GM12878 (cell line): ENCODE measurements around the gene EFHD1. TPM values are rescaled to one million over a fixed set of nuclear protein-coding genes. Genes with fewer than 3 reads are reported as not detected.

Experiments
- ATAC-seq: fragments of 200-7000 bp; cut with Tn5 transposase; 3 replicates; pipeline ENCODE4 v1.9.1; 2020; ENCODE audit warnings: mild to moderate bottlenecking, moderate library complexity
- BruUV-seq: library from RNA; stranded (reverse); fragments of 400-500 nt; replicated peaks from 2 replicates; lab custom pipeline; 2021; lab: Mats Ljungman, UMichigan
- CTCF ChIA-PET: fragments of 300-600 bp; sonication (Branson Sonifier 250); formaldehyde crosslinking; extraction: SDS; loops from one replicate; lab custom pipeline; 2021; ENCODE audit warnings: inconsistent platforms; lab: Yijun Ruan, JAX
- POLR2A ChIA-PET: fragments of 350-600 bp; formaldehyde crosslinking; extraction: SDS; loops from one replicate; lab custom pipeline; 2021; ENCODE audit warnings: inconsistent platforms; lab: Charles Lee
- RAD21 ChIA-PET: fragments of 300-600 bp; sonication (Branson Sonifier 250); formaldehyde crosslinking; loops from one replicate; lab custom pipeline; 2023; ENCODE audit warnings: antibody characterized with exemption; ENCODE audit not compliant: unreplicated experiment; lab: Charles Lee
- SMC1A ChIA-PET: fragments of 300-600 bp; sonication (Branson Sonifier 250); formaldehyde crosslinking; loops from one replicate; lab custom pipeline; 2023; ENCODE audit not compliant: unreplicated experiment, uncharacterized antibody; lab: Charles Lee
- DNase-seq: peaks from one replicate; pipeline ENCODE4 v3.0.0-alpha.2; 2011; ENCODE audit warnings: low read depth, low spot score
- FAIRE-seq: peaks from 3 replicates; lab custom pipeline; 2011; peaks lifted over from hg19 to GRCh38; lab: Jason Lieb, UNC
- H2AFZ ChIP-seq: 2 replicates; pipeline ENCODE4 v1.6.0; 2011; ENCODE audit warnings: low read depth, low read length, control low read depth; ENCODE audit not compliant: control insufficient read depth
- H3K27ac ChIP-seq: 2 replicates; pipeline ENCODE4 v1.5.1; 2011; ENCODE audit warnings: control low read depth; ENCODE audit not compliant: control insufficient read depth, insufficient read depth
- H3K27me3 ChIP-seq, 2 experiments: replicated peaks in 1 of 2; 2 replicates each; pipeline versions ENCODE4 v1.6.0 to v1.6.1; 2011; ENCODE audit warnings: low read length in 1 of 2; ENCODE audit not compliant: control insufficient read depth in 2 of 2, insufficient read depth in 2 of 2
- H3K36me3 ChIP-seq, 2 experiments: 2 replicates each; pipeline ENCODE4 v1.5.1; 2011; ENCODE audit warnings: low read length in 1 of 2; ENCODE audit not compliant: control insufficient read depth in 2 of 2, insufficient read depth in 2 of 2
- H3K4me1 ChIP-seq: 2 replicates; pipeline ENCODE4 v1.6.1; 2011; ENCODE audit warnings: mild to moderate bottlenecking, low read length, moderate library complexity, mixed read lengths; ENCODE audit not compliant: control insufficient read depth, insufficient read depth
- H3K4me2 ChIP-seq: 2 replicates; pipeline ENCODE4 v1.6.0; 2011; ENCODE audit warnings: control low read depth; ENCODE audit not compliant: control insufficient read depth, insufficient read depth
- H3K4me3 ChIP-seq: fragments of 200-600 bp; sonication (generic); 2 replicates; pipeline ENCODE4 v1.5.1; 2016
- H3K79me2 ChIP-seq: 2 replicates; pipeline ENCODE4 v1.6.0; 2011; ENCODE audit warnings: low read length; ENCODE audit not compliant: control insufficient read depth, insufficient read depth
- H3K9ac ChIP-seq: 2 replicates; pipeline ENCODE4 v1.8.0; 2011; ENCODE audit warnings: low read length, control low read depth, mixed read lengths; ENCODE audit not compliant: control insufficient read depth, insufficient read depth
- H3K9me3 ChIP-seq: replicated peaks from 3 replicates; pipeline ENCODE4 v1.5.1; 2011; ENCODE audit warnings: mild to moderate bottlenecking, low read length; ENCODE audit not compliant: control insufficient read depth, insufficient read depth
- H4K20me1 ChIP-seq: 2 replicates; pipeline ENCODE4 v1.6.0; 2011; ENCODE audit not compliant: control insufficient read depth, insufficient read depth
- HDGF ChIP-seq: fragments of 450-650 bp; IDR thresholded peaks from 2 replicates; pipeline ENCODE4 v1.6.1; 2016; ENCODE audit warnings: antibody characterized with exemption
- IKZF1 ChIP-seq: fragments of 450-650 bp; conservative IDR thresholded peaks from 2 replicates; pipeline ENCODE4 v1.6.1; 2017; ENCODE audit warnings: antibody characterized with exemption, mild to moderate bottlenecking
- KAT2A ChIP-seq: conservative IDR thresholded peaks from 2 replicates; pipeline ENCODE4 v1.6.1; 2011; ENCODE audit warnings: low read depth, low read length; ENCODE audit not compliant: control insufficient read depth
- KLF5 ChIP-seq: fragments of 450-650 bp; IDR thresholded peaks from 2 replicates; pipeline ENCODE4 v1.6.1; 2014; ENCODE audit warnings: mild to moderate bottlenecking; ENCODE audit not compliant: partially characterized antibody
- MEF2A ChIP-seq: IDR thresholded peaks from 2 replicates; pipeline ENCODE4 v1.6.1; 2011; ENCODE audit warnings: low read depth, mild to moderate bottlenecking, low read length, moderate library complexity; ENCODE audit not compliant: insufficient read depth
- PML ChIP-seq: IDR thresholded peaks from 2 replicates; pipeline ENCODE4 v1.6.1; 2012; ENCODE audit warnings: low read length, inconsistent platforms
- RBBP5 ChIP-seq: fragments of 200-600 bp; sonication (generic); conservative IDR thresholded peaks from 2 replicates; pipeline ENCODE4 v1.6.1; 2016
- SMC3 ChIP-seq: IDR thresholded peaks from 2 replicates; pipeline ENCODE4 v1.6.1; 2011; ENCODE audit warnings: low read length, improper control_type of control experiment, borderline replicate concordance
- SPI1 ChIP-seq: IDR thresholded peaks from 2 replicates; pipeline ENCODE4 v1.6.1; 2011; ENCODE audit warnings: low read depth, mild to moderate bottlenecking, low read length, moderate library complexity, borderline replicate concordance; ENCODE audit not compliant: insufficient read depth
- TCF3 ChIP-seq: IDR thresholded peaks from 2 replicates; pipeline ENCODE4 v1.6.1; 2012; ENCODE audit warnings: low read depth, mild to moderate bottlenecking, low read length, borderline replicate concordance; ENCODE audit not compliant: insufficient read depth
- USF2 ChIP-seq: IDR thresholded peaks from 2 replicates; pipeline ENCODE4 v1.6.1; 2011; ENCODE audit warnings: low read depth, low read length, improper control_type of control experiment, borderline replicate concordance
- ZNF384 ChIP-seq: IDR thresholded peaks from 2 replicates; pipeline ENCODE4 v1.6.1; 2012; ENCODE audit warnings: low read depth, mild to moderate bottlenecking, low read length, improper control_type of control experiment, borderline replicate concordance
- WGBS: methylation state at CpG from one replicate; pipeline ENCODE4 v1.1.6; 2016; ENCODE audit warnings: low lambda C conversion rate; ENCODE audit not compliant: insufficient replicate concordance, insufficient coverage; ENCODE audit errors: missing lambda C conversion rate; 5-methylcytosine and 5-hydroxymethylcytosine counted together
- in situ Hi-C: fragments of 300-500 bp; cut with MboI; formaldehyde crosslinking; loops from 9 replicates; pipeline ENCODE4 v1.14.3; 2018; ENCODE audit warnings: mixed read lengths
- intact Hi-C: fragments of 100-400 bp; cut with micrococcal nuclease; formaldehyde crosslinking; loops from one replicate; pipeline ENCODE4 v1.14.2; 2022; ENCODE audit not compliant: unreplicated experiment
- polyA plus RNA-seq, 11 experiments: library from polyadenylated mRNA; depleted of rRNA in 4 of 11; unstranded in 6 of 11; stranded (reverse) in 5 of 11; fragments of >200 nt; fragmentation: Nextera tagmentation in 4 of 11; fragmentation: Illumina TruSeq in 1 of 11; extraction: Ambion mirVana in 4 of 11; extraction: Trizol in 1 of 11; gene quantifications; 1 replicate in 1 of 11; 2 replicates in 10 of 11; pipeline versions ENCODE4 v1.2.1 to v1.2.3, GENCODE V29; 2011 to 2016; ENCODE audit warnings: inconsistent platforms in 2 of 11, missing spikeins in 2 of 11, low read depth in 1 of 11
- total RNA-seq, 4 experiments: library from RNA; depleted of rRNA in 3 of 4; stranded (reverse); fragments of >200 nt in 3 of 4; fragmentation: Illumina TruSeq in 1 of 4; extraction: Trizol in 1 of 4; gene quantifications; 2 replicates each; pipeline versions ENCODE4 v1.2.1 to v1.2.3, GENCODE V29; 2013 to 2021

The EFHD1 gene
- total and polyA plus RNA-seq, 10 of the 15 experiments (the other 5 are each of a cell fraction or from before 2014, with no cell fraction given), result 0.07 TPM; not detected in 9

GRCh38 chr2:232646726-232647125 is 13.3 kb downstream of the EFHD1 start:
- CTCF ChIA-PET, result no interaction called here
- no peak for TF ChIP-seq TCF3
- TF ChIP-seq SMC3, result no peak
- no peak for TF ChIP-seq KAT2A
- TF ChIP-seq SPI1, result no peak
- no peak for TF ChIP-seq KLF5
- no peak for TF ChIP-seq IKZF1
- TF ChIP-seq PML, result no peak
- no peak for TF ChIP-seq HDGF
- TF ChIP-seq MEF2A, result no peak
- TF ChIP-seq RBBP5, result no peak
- TF ChIP-seq ZNF384, result no peak
- no peak for TF ChIP-seq USF2
- Histone ChIP-seq H3K79me2 (no peaks in the 10 kb centered on the region), H3K9ac (no peak overlapping the region), H3K27ac (no peak overlapping the region), H4K20me1 (no peaks in the 10 kb centered on the region), H3K36me3 (no peaks in the 10 kb centered on the region), H3K4me2 (no peak overlapping the region), H3K4me3 (no peak overlapping the region), H3K4me1 (no peaks in the 10 kb centered on the region), H3K9me3 (no peaks in the 10 kb centered on the region), H2AFZ (no peak overlapping the region), H3K27me3 (no peaks in the 10 kb centered on the region; a peak in 1 of 4 replicates)
- FAIRE-seq, result no peak
- no peak for ATAC-seq
- RAD21 ChIA-PET, result no interaction called here
- SMC1A ChIA-PET, result no interaction called here
- no peak for DNase-seq
- no TSS peak for BruUV-seq
- POLR2A ChIA-PET, result no interaction called here
- 33% methylated on average over 6 of the region's 6 CpGs for WGBS
- intact Hi-C loops (no loop called here), in situ Hi-C loops (no loop called here)
